Measurements from ENCODE around the gene TMEM52. TPM values are rescaled to one million over a fixed set of nuclear protein-coding genes. Genes with fewer than 3 reads are reported as not detected.
"Not testable (repeated sequence)": the region's sequence is repeated elsewhere in the genome, so short reads cannot be mapped to it uniquely, and the experiment has no call there.

Gene TMEM52
- total RNA-seq, 2 donors from 2014 or later, result 6.0 to 6.3 TPM

GRCh38 chr1:1938276-1938573, 19.1 kb upstream of the TMEM52 start:
- no peaks in the 10 kb centered on the region for H3K4me1 ChIP-seq (ENCODE audit: control insufficient read depth, insufficient read depth, low read length)
- no peak for DNase-seq
- no peaks in the 10 kb centered on the region for H3K4me1 Mint-ChIP-seq
- H3K27me3 Mint-ChIP-seq (ENCODE audit: insufficient read depth), result no peaks in the 10 kb centered on the region
- H3K36me3 ChIP-seq (ENCODE audit: control insufficient read depth, insufficient read depth, low read length), result no peaks in the 10 kb centered on the region
- H3K9me3 ChIP-seq (ENCODE audit: control insufficient read depth, low read length), result no peaks in the 10 kb centered on the region
- peaks cover 11% of the 10 kb centered on the region for H3K9me3 Mint-ChIP-seq
- no peaks in the 10 kb centered on the region for H3K36me3 Mint-ChIP-seq (ENCODE audit: low read depth)
- no peak overlapping the region for H3K9ac ChIP-seq (ENCODE audit: extremely low read depth, low read length, poor library complexity, severe bottlenecking)
- TF ChIP-seq CTCF (conservative IDR thresholded peaks at IDR 0.05), result no peak
- WGBS, 2 experiments (ENCODE audit: insufficient coverage in 1 of 2, insufficient read length in 1 of 2), result 77 to 79% methylated on average over 6 of the region's 6 CpGs
- H3K27ac Mint-ChIP-seq, result no peak overlapping the region
- H3K27me3 ChIP-seq (ENCODE audit: control insufficient read depth, insufficient read depth, low read length, poor library complexity, severe bottlenecking), result no peaks in the 10 kb centered on the region
- no peak overlapping the region for H3K27ac ChIP-seq (ENCODE audit: low read depth, low read length)
- H3K4me3 Mint-ChIP-seq, result no peak overlapping the region
- H3K4me3 ChIP-seq (ENCODE audit: low read length), result no peak overlapping the region

GRCh38 chr1:1937549-1938275, 18.6 kb upstream of the TMEM52 start:
- peaks cover 12% of the 10 kb centered on the region for H3K9me3 Mint-ChIP-seq
- no peak overlapping the region for H3K27ac Mint-ChIP-seq
- Histone ChIP-seq H3K4me3 (ENCODE audit: low read length) (no peak overlapping the region), H3K36me3 (ENCODE audit: control insufficient read depth, insufficient read depth, low read length) (no peaks in the 10 kb centered on the region), H3K9ac (ENCODE audit: extremely low read depth, low read length, poor library complexity, severe bottlenecking) (no peak overlapping the region), H3K9me3 (ENCODE audit: control insufficient read depth, low read length) (no peaks in the 10 kb centered on the region), H3K27me3 (ENCODE audit: control insufficient read depth, insufficient read depth, low read length, poor library complexity, severe bottlenecking) (no peaks in the 10 kb centered on the region), H3K4me1 (ENCODE audit: control insufficient read depth, insufficient read depth, low read length) (no peaks in the 10 kb centered on the region), H3K27ac (ENCODE audit: low read depth, low read length) (no peak overlapping the region)
- DNase-seq, result no peak
- H3K4me1 Mint-ChIP-seq, result no peaks in the 10 kb centered on the region
- no peak for TF ChIP-seq CTCF (conservative IDR thresholded peaks at IDR 0.05)
- H3K36me3 Mint-ChIP-seq (ENCODE audit: low read depth), result no peaks in the 10 kb centered on the region
- H3K27me3 Mint-ChIP-seq (ENCODE audit: insufficient read depth), result no peaks in the 10 kb centered on the region
- no peak overlapping the region for H3K4me3 Mint-ChIP-seq
- WGBS, 2 experiments (ENCODE audit: insufficient coverage in 1 of 2, insufficient read length in 1 of 2), result 85 to 89% methylated on average over 13 to 16 of the region's 16 CpGs

- Mint-ChIP-seq H3K9me3 (peaks cover 12% of the 10 kb centered on the region), H3K36me3 (ENCODE audit: low read depth) (no peaks in the 10 kb centered on the region), H3K4me3 (no peak overlapping the region), H3K27ac (no peak overlapping the region), H3K4me1 (no peaks in the 10 kb centered on the region), H3K27me3 (ENCODE audit: insufficient read depth) (no peaks in the 10 kb centered on the region)
- H3K36me3 ChIP-seq (ENCODE audit: control insufficient read depth, insufficient read depth, low read length), result no peaks in the 10 kb centered on the region
- TF ChIP-seq CTCF (conservative IDR thresholded peaks at IDR 0.05), result no peak
- H3K4me1 ChIP-seq (ENCODE audit: control insufficient read depth, insufficient read depth, low read length), result no peaks in the 10 kb centered on the region
- H3K9me3 ChIP-seq (ENCODE audit: control insufficient read depth, low read length), result no peaks in the 10 kb centered on the region
- H3K9ac ChIP-seq (ENCODE audit: extremely low read depth, low read length, poor library complexity, severe bottlenecking), result no peak overlapping the region
- no peak overlapping the region for H3K27ac ChIP-seq (ENCODE audit: low read depth, low read length)
- H3K27me3 ChIP-seq (ENCODE audit: control insufficient read depth, insufficient read depth, low read length, poor library complexity, severe bottlenecking), result no peaks in the 10 kb centered on the region
- 86% methylated on average over 10 to 15 of the region's 15 CpGs for WGBS, 2 experiments (ENCODE audit: insufficient coverage in 1 of 2, insufficient read length in 1 of 2)
- no peak for DNase-seq
- no peak overlapping the region for H3K4me3 ChIP-seq (ENCODE audit: low read length)
These were observed 18.0 kb upstream of the TMEM52 start for GRCh38 chr1:1937061-1937460.

- not testable (repeated sequence) for H3K4me3 ChIP-seq (ENCODE audit: low read length); H3K36me3 ChIP-seq (ENCODE audit: control insufficient read depth, insufficient read depth, low read length); H3K4me3 Mint-ChIP-seq; H3K36me3 Mint-ChIP-seq (ENCODE audit: low read depth); H3K27ac ChIP-seq (ENCODE audit: low read depth, low read length); H3K4me1 ChIP-seq (ENCODE audit: control insufficient read depth, insufficient read depth, low read length); DNase-seq; H3K9ac ChIP-seq (ENCODE audit: extremely low read depth, low read length, poor library complexity, severe bottlenecking); H3K27me3 ChIP-seq (ENCODE audit: control insufficient read depth, insufficient read depth, low read length, poor library complexity, severe bottlenecking); H3K9me3 ChIP-seq (ENCODE audit: control insufficient read depth, low read length); H3K27me3 Mint-ChIP-seq (ENCODE audit: insufficient read depth); H3K4me1 Mint-ChIP-seq; H3K27ac Mint-ChIP-seq
- peaks cover 12% of the 10 kb centered on the region for H3K9me3 Mint-ChIP-seq
- WGBS, 2 experiments (ENCODE audit: insufficient coverage in 1 of 2, insufficient read length in 1 of 2), result 87% methylated on average over 6 to 19 of the region's 21 CpGs
These were observed 15.8 kb upstream of the TMEM52 start for GRCh38 chr1:1934848-1935247.
